ENCODE data around the gene ZNF628.

Gene ZNF628

GRCh38 chr19:55486043-55486970 lies 9.9 kb downstream of the ZNF628 start:
- peak overlapping the region; percentile 81 to 83 for H3K27ac Mint-ChIP-seq
- H3K4me3 Mint-ChIP-seq, result peak overlapping the region; percentile 57 to 76
- ATAC-seq (replicated peaks), result no peak
- peaks cover 39% of the 10 kb centered on the region for H3K36me3 Mint-ChIP-seq (ENCODE audit: insufficient read depth)
- no peaks in the 10 kb centered on the region for H3K27me3 Mint-ChIP-seq
- H3K9me3 Mint-ChIP-seq, result no peaks in the 10 kb centered on the region
- H3K4me1 Mint-ChIP-seq (ENCODE audit: low read depth in 2 of 2), result peaks cover 5 to 10% of the 10 kb centered on the region in 2 donors
- DNase-seq, result no peak

GRCh38 chr19:55486971-55487923 lies 10.8 kb downstream of the ZNF628 start:
- Mint-ChIP-seq H3K27ac (peak overlapping the region; percentile 75 to 83), H3K36me3 (ENCODE audit: insufficient read depth) (peaks cover 39% of the 10 kb centered on the region), H3K4me1 (ENCODE audit: low read depth in 2 of 2) (peaks cover 5 to 10% of the 10 kb centered on the region in 2 donors), H3K4me3 (peak overlapping the region in 1 of 2 donors; percentile 35), H3K27me3 (peaks cover 0 to 4% of the 10 kb centered on the region in 2 donors), H3K9me3 (no peaks in the 10 kb centered on the region)
- peak; percentile 18 for ATAC-seq (replicated peaks)
- DNase-seq, result no peak

GRCh38 chr19:55487924-55488687 lies 11.7 kb downstream of the ZNF628 start, which contains the start of gene SSC5D:
Gene SSC5D (plus strand): TSS chr19:55488436. CDS start chr19:55488590, 154 bp downstream.
- Mint-ChIP-seq H3K27ac (peak within 1 kb of the TSS; percentile 75 to 83), H3K4me3 (peak within 1 kb of the TSS in 1 of 2 donors; percentile 35), H3K9me3 (no peaks in the 10 kb centered on the region), H3K27me3 (peaks cover 4 to 12% of the 10 kb centered on the region in 2 donors), H3K4me1 (ENCODE audit: low read depth in 2 of 2) (peaks cover 5 to 11% of the 10 kb centered on the region in 2 donors), H3K36me3 (ENCODE audit: insufficient read depth) (peaks cover 38% of the 10 kb centered on the region)
- ATAC-seq (replicated peaks), result no peak
- no peak for DNase-seq

- no peak for DNase-seq
- Mint-ChIP-seq H3K9me3 (no peaks in the 10 kb centered on the region), H3K27ac (no peak overlapping the region), H3K27me3 (peaks cover 6 to 18% of the 10 kb centered on the region in 2 donors), H3K36me3 (ENCODE audit: insufficient read depth) (peaks cover 27% of the 10 kb centered on the region), H3K4me3 (no peak overlapping the region), H3K4me1 (ENCODE audit: low read depth in 2 of 2) (peaks cover 5 to 11% of the 10 kb centered on the region in 2 donors)
- no peak for ATAC-seq (replicated peaks)
These were observed 12.7 kb downstream of the ZNF628 start for GRCh38 chr19:55488986-55489710.

- no peak overlapping the region for H3K4me3 Mint-ChIP-seq
- no peak for ATAC-seq (replicated peaks)
- peaks cover 20% of the 10 kb centered on the region for H3K36me3 Mint-ChIP-seq (ENCODE audit: insufficient read depth)
- no peaks in the 10 kb centered on the region for H3K9me3 Mint-ChIP-seq
- no peak overlapping the region for H3K27ac Mint-ChIP-seq
- H3K4me1 Mint-ChIP-seq (ENCODE audit: low read depth in 2 of 2), result peaks cover 5 to 9% of the 10 kb centered on the region in 2 donors
- no peak for DNase-seq
- H3K27me3 Mint-ChIP-seq, result peaks cover 6 to 25% of the 10 kb centered on the region in 2 donors
These were observed 13.5 kb downstream of the ZNF628 start for GRCh38 chr19:55489711-55490477.

GRCh38 chr19:55490478-55491432 lies 14.3 kb downstream of the ZNF628 start:
- peaks cover 5 to 8% of the 10 kb centered on the region in 2 donors for H3K4me1 Mint-ChIP-seq (ENCODE audit: low read depth in 2 of 2)
- H3K27me3 Mint-ChIP-seq, result peaks cover 6 to 25% of the 10 kb centered on the region in 2 donors
- ATAC-seq (replicated peaks) (no peak), DNase-seq (no peak)
- H3K36me3 Mint-ChIP-seq (ENCODE audit: insufficient read depth), result peaks cover 13% of the 10 kb centered on the region
- H3K9me3 Mint-ChIP-seq, result no peaks in the 10 kb centered on the region
- no peak overlapping the region for H3K4me3 Mint-ChIP-seq
- H3K27ac Mint-ChIP-seq, result no peak overlapping the region

- Mint-ChIP-seq H3K4me1 (ENCODE audit: low read depth in 2 of 2) (peaks cover 0 to 5% of the 10 kb centered on the region in 2 donors), H3K36me3 (ENCODE audit: insufficient read depth) (peaks cover 9% of the 10 kb centered on the region), H3K27me3 (peaks cover 6 to 25% of the 10 kb centered on the region in 2 donors), H3K27ac (peak overlapping the region in 1 of 2 donors; percentile 13), H3K4me3 (no peak overlapping the region), H3K9me3 (no peaks in the 10 kb centered on the region)
- DNase-seq (no peak), ATAC-seq (replicated peaks) (no peak)
These were observed 15.3 kb downstream of the ZNF628 start for GRCh38 chr19:55491546-55492360.

- Mint-ChIP-seq H3K9me3 (no peaks in the 10 kb centered on the region), H3K4me1 (ENCODE audit: low read depth in 2 of 2) (peaks cover 0 to 3% of the 10 kb centered on the region in 2 donors), H3K27ac (no peak overlapping the region), H3K36me3 (ENCODE audit: insufficient read depth) (peaks cover 4% of the 10 kb centered on the region), H3K4me3 (no peak overlapping the region), H3K27me3 (peaks cover 6 to 25% of the 10 kb centered on the region in 2 donors)
- no peak for ATAC-seq (replicated peaks)
- DNase-seq, result no peak
These were observed 16.0 kb downstream of the ZNF628 start for GRCh38 chr19:55492362-55492944.

GRCh38 chr19:55493052-55493644 lies 16.7 kb downstream of the ZNF628 start:
- H3K4me1 Mint-ChIP-seq (ENCODE audit: low read depth in 2 of 2), result peaks cover 0 to 1% of the 10 kb centered on the region in 2 donors
- H3K9me3 Mint-ChIP-seq, result no peaks in the 10 kb centered on the region
- no peaks in the 10 kb centered on the region for H3K36me3 Mint-ChIP-seq (ENCODE audit: insufficient read depth)
- no peak for ATAC-seq (replicated peaks)
- H3K27ac Mint-ChIP-seq, result no peak overlapping the region
- H3K27me3 Mint-ChIP-seq, result peaks cover 6 to 25% of the 10 kb centered on the region in 2 donors
- no peak for DNase-seq
- no peak overlapping the region for H3K4me3 Mint-ChIP-seq

Data from effector memory CD8-positive, alpha-beta T cell (primary cell).